ENCODE measurements around the gene KBTBD2.
"Not testable (repeated sequence)": the region's sequence is repeated elsewhere in the genome, so short reads cannot be mapped to it uniquely, and the experiment has no call there.

KBTBD2 gene

GRCh38 chr7:32892521-32893206, 1.1 kb upstream of the KBTBD2 start:
- peak; percentile 96 for DNase-seq

GRCh38 chr7:32891800-32892520, 400 bp upstream of the KBTBD2 start:
- peak; percentile 95 for DNase-seq

- no peak for DNase-seq
Measured at GRCh38 chr7:32890793-32891042, 842 bp downstream of the KBTBD2 start.

GRCh38 chr7:32890010-32890792, 1.4 kb downstream of the KBTBD2 start:
- peak; percentile 85 for DNase-seq

GRCh38 chr7:32888505-32888904, 3.1 kb downstream of the KBTBD2 start:
- no peak for DNase-seq

GRCh38 chr7:32887395-32887794, 4.2 kb downstream of the KBTBD2 start:
- DNase-seq: no peak

- no peak for DNase-seq
Measured at GRCh38 chr7:32881074-32881982, 10.2 kb downstream of the KBTBD2 start.

- DNase-seq: peak; percentile 68
Measured at GRCh38 chr7:32879460-32879859, 12.1 kb downstream of the KBTBD2 start.

GRCh38 chr7:32878023-32878422, 13.5 kb downstream of the KBTBD2 start:
- not testable (repeated sequence) for DNase-seq

GRCh38 chr7:32872421-32872820, 19.1 kb downstream of the KBTBD2 start:
- DNase-seq: no peak

- no peak for DNase-seq
Measured at GRCh38 chr7:32871624-32872371, 19.8 kb downstream of the KBTBD2 start.

- no peak for DNase-seq
Measured at GRCh38 chr7:32870298-32870697, 21.3 kb downstream of the KBTBD2 start.

- no peak for DNase-seq
Measured at GRCh38 chr7:32869716-32870115, 21.8 kb downstream of the KBTBD2 start.

- DNase-seq: no peak
Measured at GRCh38 chr7:32868116-32868515, 23.4 kb downstream of the KBTBD2 start.

GRCh38 chr7:32865448-32866030, 26.0 kb downstream of the KBTBD2 start:
- DNase-seq: no peak

GRCh38 chr7:32863872-32864271, 27.7 kb downstream of the KBTBD2 start:
- DNase-seq: not testable (repeated sequence)

GRCh38 chr7:32860090-32860489, 31.5 kb downstream of the KBTBD2 start:
- DNase-seq: no peak

- DNase-seq: no peak
Measured at GRCh38 chr7:32858648-32859047, 32.9 kb downstream of the KBTBD2 start.

- DNase-seq: not testable (repeated sequence)
Measured at GRCh38 chr7:32857063-32857462, 34.5 kb downstream of the KBTBD2 start.

- not testable (repeated sequence) for DNase-seq
Measured at GRCh38 chr7:32855837-32856775, 35.5 kb downstream of the KBTBD2 start.

GRCh38 chr7:32850654-32851053, 40.9 kb downstream of the KBTBD2 start:
- not testable (repeated sequence) for DNase-seq

All from hematopoietic multipotent progenitor cell treated with erythropoietin and hydrocortisone succinate and interleukin-3 and kit ligand, for 8 days (in vitro differentiated cells).